A549 (cell line): Measurements from ENCODE around the gene GADD45B. TPM values are rescaled to one million over a fixed set of nuclear protein-coding genes. Genes with fewer than 3 reads are reported as not detected.

Experiments used
- ATOH8 ChIP-seq: fragments of 250-450 bp; sonication (Bioruptor Pico); IDR thresholded peaks from 2 replicates; pipeline ENCODE4 v1.5.0; 2020; ENCODE audit warnings: low read depth, mild to moderate bottlenecking, moderate library complexity
- BCL3 ChIP-seq: fragments of >200 bp; sonication (Bioruptor Twin); formaldehyde crosslinking; IDR thresholded peaks from 3 replicates; pipeline ENCODE4 v1.6.1; 2016
- BHLHE40 ChIP-seq: IDR thresholded peaks from 2 replicates; pipeline ENCODE4 v1.6.1; 2012; ENCODE audit warnings: low read depth, low read length, inconsistent platforms
- CBX2 ChIP-seq: fragments of 200-600 bp; sonication (generic); IDR thresholded peaks from 2 replicates; pipeline ENCODE4 v1.6.1; 2016; ENCODE audit warnings: low read depth, mild to moderate bottlenecking, borderline replicate concordance
- CBX8 ChIP-seq: fragments of 200-600 bp; sonication (generic); IDR thresholded peaks from 2 replicates; pipeline ENCODE4 v1.6.1; 2016
- CHD4 ChIP-seq: fragments of 200-600 bp; sonication (generic); IDR thresholded peaks from 2 replicates; pipeline ENCODE4 v1.6.1; 2016; ENCODE audit warnings: antibody characterized with exemption, mild to moderate bottlenecking, borderline replicate concordance
- E2F6 ChIP-seq: IDR thresholded peaks from 2 replicates; pipeline ENCODE4 v1.6.1; 2012; ENCODE audit warnings: low read depth, borderline replicate concordance
- EHF ChIP-seq: fragments of 250-450 bp; sonication (Bioruptor Pico); IDR thresholded peaks from 2 replicates; pipeline ENCODE4 v1.5.0; 2020; ENCODE audit warnings: mild to moderate bottlenecking
- EHMT2 ChIP-seq: fragments of 200-600 bp; sonication (generic); IDR thresholded peaks from 2 replicates; pipeline ENCODE4 v1.6.1; 2016; ENCODE audit warnings: antibody characterized with exemption, low read depth, mild to moderate bottlenecking, moderate library complexity
- ELK1 ChIP-seq: fragments of 150-350 bp; IDR thresholded peaks from 2 replicates; pipeline ENCODE4 v1.6.1; 2014; ENCODE audit warnings: low read depth, mild to moderate bottlenecking, low read length
- ESRRA ChIP-seq: fragments of 150-350 bp; IDR thresholded peaks from 2 replicates; pipeline ENCODE4 v1.6.1; 2014; ENCODE audit warnings: mild to moderate bottlenecking, low read length, borderline replicate concordance
- FOSB ChIP-seq: fragments of 250-450 bp; sonication (Bioruptor Pico); IDR thresholded peaks from 2 replicates; pipeline ENCODE4 v1.5.0; 2020; ENCODE audit warnings: mild to moderate bottlenecking, moderate library complexity
- FOXS1 ChIP-seq: fragments of 250-450 bp; sonication (Bioruptor Pico); IDR thresholded peaks from 2 replicates; pipeline ENCODE4 v1.5.0; 2020; ENCODE audit warnings: mild to moderate bottlenecking, moderate library complexity
- HDAC2 ChIP-seq: fragments of 200-600 bp; sonication (generic); IDR thresholded peaks from 2 replicates; pipeline ENCODE4 v1.6.1; 2016
- HEYL ChIP-seq: fragments of 250-450 bp; sonication (Bioruptor Pico); IDR thresholded peaks from 2 replicates; pipeline ENCODE4 v1.8.0; 2021; ENCODE audit warnings: mild to moderate bottlenecking, moderate library complexity
- HOXB13 ChIP-seq: fragments of 250-450 bp; sonication (Bioruptor Pico); IDR thresholded peaks from 2 replicates; pipeline ENCODE4 v1.5.0; 2020; ENCODE audit warnings: low read depth, mild to moderate bottlenecking, moderate library complexity
- HOXB5 ChIP-seq: fragments of 250-450 bp; sonication (Bioruptor Pico); IDR thresholded peaks from 2 replicates; pipeline ENCODE4 v1.5.0; 2020; ENCODE audit warnings: mild to moderate bottlenecking, moderate library complexity
- JUN ChIP-seq, 2 experiments: fragments of >200 bp; sonication (Bioruptor Twin); formaldehyde crosslinking; IDR thresholded peaks; 2 replicates in 1 of 2; 3 replicates in 1 of 2; pipeline ENCODE4 v1.6.1; 2016 to 2017
- MAX ChIP-seq: IDR thresholded peaks from 2 replicates; pipeline ENCODE4 v1.6.1; 2012
- MAZ ChIP-seq: fragments of 150-350 bp; IDR thresholded peaks from 2 replicates; pipeline ENCODE4 v1.6.1; 2014; ENCODE audit warnings: antibody characterized with exemption, low read depth, low read length, borderline replicate concordance
- NFE2L2 ChIP-seq: fragments of 150-350 bp; conservative IDR thresholded peaks from 2 replicates; pipeline ENCODE4 v1.6.1; 2014; ENCODE audit warnings: low read length
- POLR2A ChIP-seq: IDR thresholded peaks from 2 replicates; pipeline ENCODE4 v1.6.1; 2012; ENCODE audit warnings: mild to moderate bottlenecking, low read length
- POLR2AphosphoS2 ChIP-seq: conservative IDR thresholded peaks from 2 replicates; pipeline ENCODE4 v1.6.1; 2012; ENCODE audit warnings: low read length, improper control_type of control experiment, inconsistent platforms
- RAD21 ChIP-seq, 2 experiments: fragments of >200 bp in 1 of 2; sonication (Bioruptor Twin) in 1 of 2; formaldehyde crosslinking in 1 of 2; IDR thresholded peaks in 1 of 2; conservative IDR thresholded peaks in 1 of 2; 2 replicates in 1 of 2; 3 replicates in 1 of 2; pipeline ENCODE4 v1.6.1; 2012 to 2018; ENCODE audit warnings: inconsistent platforms in 1 of 2
- RCOR1 ChIP-seq: fragments of 150-350 bp; IDR thresholded peaks from 2 replicates; pipeline ENCODE4 v1.6.1; 2014; ENCODE audit warnings: antibody characterized with exemption, low read length, low read depth
- RFX5 ChIP-seq: fragments of 450-650 bp; IDR thresholded peaks from 2 replicates; pipeline ENCODE4 v1.7.1; 2014; ENCODE audit warnings: antibody characterized with exemption, mild to moderate bottlenecking, moderate library complexity
- TFCP2L1 ChIP-seq: fragments of 250-450 bp; sonication (Bioruptor Pico); IDR thresholded peaks from 2 replicates; pipeline ENCODE4 v1.5.0; 2021; ENCODE audit warnings: mild to moderate bottlenecking
- TP53 ChIP-seq: fragments of 250-450 bp; sonication (Bioruptor Pico); IDR thresholded peaks from 2 replicates; pipeline ENCODE4 v1.5.0; 2021; ENCODE audit warnings: mild to moderate bottlenecking, moderate library complexity
- ZFP36 ChIP-seq: fragments of 450-650 bp; IDR thresholded peaks from 2 replicates; pipeline ENCODE4 v1.6.1; 2014; ENCODE audit warnings: borderline replicate concordance; ENCODE audit not compliant: partially characterized antibody
- ZNF302 ChIP-seq: fragments of 250-450 bp; sonication (Bioruptor Pico); IDR thresholded peaks from 2 replicates; pipeline ENCODE4 v1.9.0; 2021; ENCODE audit warnings: inconsistent platforms, mild to moderate bottlenecking, moderate library complexity
- polyA plus RNA-seq, 4 experiments: library from polyadenylated mRNA; depleted of rRNA in 3 of 4; stranded (reverse); fragments of >200 nt; fragmentation: RNase III in 1 of 4; extraction: RNeasy Plus Mini Kit Qiagen cat#74134 plus additional on column Dnase treatment in 1 of 4; gene quantifications; 2 replicates in 3 of 4; 3 replicates in 1 of 4; pipeline ENCODE4 v1.2.3, GENCODE V29; 2011 to 2017
- TF ChIP-seq, protein P1 (sequence below): fragments of 450-650 bp; IDR thresholded peaks from 2 replicates; pipeline ENCODE4 v1.6.1; 2014; ENCODE audit warnings: antibody characterized with exemption

The GADD45B gene
- polyA plus RNA-seq, 2 of the 4 experiments (the other 2 are of a cell fraction), result 39.9 to 72.5 TPM

GRCh38 chr19:2462635-2463421 lies 13.1 kb upstream of the GADD45B start (continued):
- TF ChIP-seq TFCP2L1 (CRISPR knock-in tag), result 0 out of 2 replicates have a peak, but pooled peaks have one; percentile 37
- peak; percentile 64 for TF ChIP-seq MAX
- peak; percentile 60; the same call in 1 of the 2 replicates for TF ChIP-seq E2F6
- peak; percentile 52; the same call in 1 of the 2 replicates for TF ChIP-seq ATOH8 (CRISPR knock-in tag)
- peak in 1 of 2 experiments; percentile 4; a peak in 1 of 5 replicates for TF ChIP-seq RAD21 (conservative IDR thresholded peaks at IDR 0.05 in 1 of 2, IDR thresholded peaks at IDR 0.05 in 1 of 2)
- TF ChIP-seq, protein P1, sequence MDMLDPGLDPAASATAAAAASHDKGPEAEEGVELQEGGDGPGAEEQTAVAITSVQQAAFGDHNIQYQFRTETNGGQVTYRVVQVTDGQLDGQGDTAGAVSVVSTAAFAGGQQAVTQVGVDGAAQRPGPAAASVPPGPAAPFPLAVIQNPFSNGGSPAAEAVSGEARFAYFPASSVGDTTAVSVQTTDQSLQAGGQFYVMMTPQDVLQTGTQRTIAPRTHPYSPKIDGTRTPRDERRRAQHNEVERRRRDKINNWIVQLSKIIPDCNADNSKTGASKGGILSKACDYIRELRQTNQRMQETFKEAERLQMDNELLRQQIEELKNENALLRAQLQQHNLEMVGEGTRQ, result no peak; the same call in 1 of the 2 replicates
- no peak for TF ChIP-seq HDAC2
- TF ChIP-seq ZNF302 (CRISPR knock-in tag), result peak; percentile 20; the same call in 1 of the 2 replicates
- no peak for TF ChIP-seq BCL3
- no peak for TF ChIP-seq POLR2A
- TF ChIP-seq HEYL (CRISPR knock-in tag), result no peak
- TF ChIP-seq EHF (CRISPR knock-in tag), result 0 out of 2 replicates have a peak, but pooled peaks have one; percentile 63
- no peak for TF ChIP-seq CBX2
- TF ChIP-seq ZFP36, result no peak
- TF ChIP-seq TP53 (CRISPR knock-in tag), result no peak
- no peak for TF ChIP-seq BHLHE40
- no peak for TF ChIP-seq POLR2AphosphoS2
- no peak for TF ChIP-seq NFE2L2
- no peak for TF ChIP-seq EHMT2
- TF ChIP-seq RCOR1, result no peak
- TF ChIP-seq CBX8, result no peak
- no peak for TF ChIP-seq ESRRA
- no peak for TF ChIP-seq CHD4
- peak in 1 of 2 experiments; percentile 84; a peak in 3 of 5 replicates for TF ChIP-seq JUN (IDR thresholded peaks at IDR 0.05)
- TF ChIP-seq MAZ, result no peak
- no peak for TF ChIP-seq FOXS1
- no peak for TF ChIP-seq ELK1
- TF ChIP-seq RFX5, result peak; percentile 80
- TF ChIP-seq HOXB13 (CRISPR knock-in tag), result 0 out of 2 replicates have a peak, but pooled peaks have one; percentile 28
- TF ChIP-seq HOXB5, result peak; percentile 78; the same call in 1 of the 2 replicates
- no peak for TF ChIP-seq FOSB (CRISPR knock-in tag)
